ENCODE measurements around the gene IL16. TPM values are rescaled to one million over a fixed set of nuclear protein-coding genes. Genes with fewer than 3 reads are reported as not detected.

The IL16 gene
- total RNA-seq, 1 donor from 2014 or later, result 0.79 TPM

DNA sequence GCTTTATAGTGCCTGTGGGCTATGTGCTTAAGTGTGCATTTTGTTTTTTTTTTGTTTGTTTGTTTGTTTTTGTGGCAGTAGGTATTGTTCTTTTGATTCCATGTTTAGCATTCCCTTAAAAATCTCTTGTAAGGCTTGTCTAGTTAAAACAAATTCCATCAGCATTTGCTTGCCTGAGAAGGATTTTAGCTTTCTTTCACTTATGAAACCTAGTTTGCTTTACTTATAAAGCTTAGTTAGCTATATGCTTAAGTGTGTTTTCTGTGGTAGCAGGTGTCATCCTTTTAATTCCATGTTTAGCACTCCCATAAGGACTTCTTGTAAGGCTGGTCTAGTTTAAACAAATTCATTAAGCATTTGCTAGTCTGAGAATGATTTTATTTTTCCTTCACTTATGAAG lies 17.3 kb downstream of the IL16 start:
- Histone ChIP-seq H3K27me3 (ENCODE audit: control insufficient read depth, insufficient read depth, low read length) (no peaks in the 10 kb centered on the region), H3K36me3 (ENCODE audit: control insufficient read depth, insufficient read depth, low read length) (no peaks in the 10 kb centered on the region), H3K4me3 (ENCODE audit: low read depth, low read length) (no peak overlapping the region)
- FAIRE-seq, result no peak
- DNase-seq (ENCODE audit: low read depth), result no peak
- TF ChIP-seq, protein P1, sequence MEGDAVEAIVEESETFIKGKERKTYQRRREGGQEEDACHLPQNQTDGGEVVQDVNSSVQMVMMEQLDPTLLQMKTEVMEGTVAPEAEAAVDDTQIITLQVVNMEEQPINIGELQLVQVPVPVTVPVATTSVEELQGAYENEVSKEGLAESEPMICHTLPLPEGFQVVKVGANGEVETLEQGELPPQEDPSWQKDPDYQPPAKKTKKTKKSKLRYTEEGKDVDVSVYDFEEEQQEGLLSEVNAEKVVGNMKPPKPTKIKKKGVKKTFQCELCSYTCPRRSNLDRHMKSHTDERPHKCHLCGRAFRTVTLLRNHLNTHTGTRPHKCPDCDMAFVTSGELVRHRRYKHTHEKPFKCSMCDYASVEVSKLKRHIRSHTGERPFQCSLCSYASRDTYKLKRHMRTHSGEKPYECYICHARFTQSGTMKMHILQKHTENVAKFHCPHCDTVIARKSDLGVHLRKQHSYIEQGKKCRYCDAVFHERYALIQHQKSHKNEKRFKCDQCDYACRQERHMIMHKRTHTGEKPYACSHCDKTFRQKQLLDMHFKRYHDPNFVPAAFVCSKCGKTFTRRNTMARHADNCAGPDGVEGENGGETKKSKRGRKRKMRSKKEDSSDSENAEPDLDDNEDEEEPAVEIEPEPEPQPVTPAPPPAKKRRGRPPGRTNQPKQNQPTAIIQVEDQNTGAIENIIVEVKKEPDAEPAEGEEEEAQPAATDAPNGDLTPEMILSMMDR (IDR thresholded peaks at IDR 0.05; ENCODE audit: insufficient read depth, low read length, severe bottlenecking), result no peak

DNA sequence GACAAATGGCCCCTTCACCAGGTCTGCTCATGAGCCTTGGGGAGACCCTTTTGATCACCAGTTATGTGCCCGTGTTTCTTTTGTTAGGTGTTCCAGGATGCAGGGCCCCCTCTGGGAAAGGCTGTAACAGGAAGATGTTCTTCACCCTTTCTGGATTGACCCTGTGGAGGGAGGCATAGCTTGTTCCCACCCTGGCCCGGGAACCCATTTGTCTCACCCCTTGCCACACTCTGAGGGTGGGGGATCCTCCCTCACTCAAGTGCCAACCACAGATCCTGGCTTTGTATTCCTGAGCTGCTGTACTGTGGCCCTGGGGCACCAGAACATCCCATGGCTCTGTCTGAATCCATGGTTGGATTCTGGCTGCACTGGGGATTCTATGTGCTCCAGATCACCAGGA lies 18.9 kb downstream of the IL16 start:
- no peak for FAIRE-seq
- H3K27me3 ChIP-seq (ENCODE audit: control insufficient read depth, insufficient read depth, low read length), result no peaks in the 10 kb centered on the region
- TF ChIP-seq, protein P1 (IDR thresholded peaks at IDR 0.05; ENCODE audit: insufficient read depth, low read length, severe bottlenecking), result no peak
- no peaks in the 10 kb centered on the region for H3K36me3 ChIP-seq (ENCODE audit: control insufficient read depth, insufficient read depth, low read length)
- H3K4me3 ChIP-seq (ENCODE audit: low read depth, low read length), result no peak overlapping the region
- DNase-seq (ENCODE audit: low read depth), result no peak

DNA sequence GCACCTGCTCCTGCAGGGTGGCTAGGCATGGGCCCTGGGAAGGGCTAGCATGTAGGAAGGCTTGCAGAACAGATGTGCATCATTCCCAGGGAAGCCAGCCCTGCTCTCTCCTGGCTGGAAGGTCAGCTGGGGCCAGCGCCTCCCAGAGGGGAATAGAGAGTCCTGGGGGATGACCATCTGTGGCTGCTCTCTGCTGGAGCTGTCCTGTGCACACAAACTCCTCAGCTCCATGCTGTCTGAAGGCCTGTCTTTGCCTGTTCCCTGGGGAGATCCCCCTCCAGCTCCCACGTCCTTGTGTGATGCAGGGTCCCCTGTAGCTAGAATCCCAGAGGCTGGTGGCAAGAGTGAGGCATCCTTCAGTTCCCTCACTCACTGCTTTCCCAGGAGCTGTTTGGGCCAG lies 19.3 kb downstream of the IL16 start:
- DNase-seq (ENCODE audit: low read depth), result no peak
- no peak overlapping the region for H3K4me3 ChIP-seq (ENCODE audit: low read depth, low read length)
- FAIRE-seq, result no peak
- H3K36me3 ChIP-seq (ENCODE audit: control insufficient read depth, insufficient read depth, low read length), result no peaks in the 10 kb centered on the region
- no peaks in the 10 kb centered on the region for H3K27me3 ChIP-seq (ENCODE audit: control insufficient read depth, insufficient read depth, low read length)
- TF ChIP-seq, protein P1 (IDR thresholded peaks at IDR 0.05; ENCODE audit: insufficient read depth, low read length, severe bottlenecking), result no peak

DNA sequence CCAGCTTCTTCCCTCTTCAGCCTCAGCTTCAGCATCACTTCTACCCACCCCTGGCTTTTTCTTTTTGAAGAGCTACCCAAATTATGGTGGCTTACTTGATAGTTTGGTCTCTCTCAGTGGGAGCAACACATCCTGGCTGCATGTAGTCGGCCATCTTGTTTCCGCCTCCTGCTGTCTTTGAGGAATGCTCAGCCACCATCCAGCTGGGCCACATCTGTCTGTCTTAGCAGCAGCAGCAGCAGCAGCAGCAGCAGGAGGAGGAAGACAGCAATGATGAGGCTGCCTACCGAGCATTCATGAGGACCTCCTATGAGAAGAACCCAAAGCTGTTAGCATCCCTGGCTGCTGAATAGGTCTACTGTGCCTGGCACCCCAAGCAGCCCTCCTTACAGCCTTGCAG lies 19.7 kb downstream of the IL16 start:
- no peak for DNase-seq (ENCODE audit: low read depth)
- H3K4me3 ChIP-seq (ENCODE audit: low read depth, low read length), result no peak overlapping the region
- no peak for FAIRE-seq
- TF ChIP-seq, protein P1 (IDR thresholded peaks at IDR 0.05; ENCODE audit: insufficient read depth, low read length, severe bottlenecking), result no peak
- H3K36me3 ChIP-seq (ENCODE audit: control insufficient read depth, insufficient read depth, low read length), result no peaks in the 10 kb centered on the region
- H3K27me3 ChIP-seq (ENCODE audit: control insufficient read depth, insufficient read depth, low read length), result no peaks in the 10 kb centered on the region

DNA sequence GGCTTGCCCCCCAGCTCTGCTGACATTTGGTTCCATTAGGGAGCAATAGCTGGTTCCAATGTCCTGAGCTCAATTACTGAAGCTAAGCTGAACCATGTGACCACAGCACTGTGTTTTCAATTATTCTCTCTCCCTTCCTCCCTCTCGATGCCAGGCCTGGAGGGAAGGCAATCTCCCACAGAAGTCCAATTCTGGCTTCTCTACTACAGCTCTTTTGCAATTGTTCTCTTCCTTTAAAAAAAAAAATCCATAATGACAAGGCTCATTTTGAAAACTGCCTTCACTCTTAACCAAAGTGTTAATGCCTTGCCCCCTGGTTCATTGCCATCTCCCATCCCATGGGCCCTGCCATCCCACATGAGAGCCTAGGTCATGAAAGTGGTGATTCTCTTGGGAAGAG lies 24.8 kb downstream of the IL16 start:
- TF ChIP-seq, protein P1 (IDR thresholded peaks at IDR 0.05; ENCODE audit: insufficient read depth, low read length, severe bottlenecking), result no peak
- no peak overlapping the region for H3K4me3 ChIP-seq (ENCODE audit: low read depth, low read length)
- no peaks in the 10 kb centered on the region for H3K27me3 ChIP-seq (ENCODE audit: control insufficient read depth, insufficient read depth, low read length)
- FAIRE-seq (no peak), DNase-seq (ENCODE audit: low read depth) (no peak)
- H3K36me3 ChIP-seq (ENCODE audit: control insufficient read depth, insufficient read depth, low read length), result no peaks in the 10 kb centered on the region

DNA sequence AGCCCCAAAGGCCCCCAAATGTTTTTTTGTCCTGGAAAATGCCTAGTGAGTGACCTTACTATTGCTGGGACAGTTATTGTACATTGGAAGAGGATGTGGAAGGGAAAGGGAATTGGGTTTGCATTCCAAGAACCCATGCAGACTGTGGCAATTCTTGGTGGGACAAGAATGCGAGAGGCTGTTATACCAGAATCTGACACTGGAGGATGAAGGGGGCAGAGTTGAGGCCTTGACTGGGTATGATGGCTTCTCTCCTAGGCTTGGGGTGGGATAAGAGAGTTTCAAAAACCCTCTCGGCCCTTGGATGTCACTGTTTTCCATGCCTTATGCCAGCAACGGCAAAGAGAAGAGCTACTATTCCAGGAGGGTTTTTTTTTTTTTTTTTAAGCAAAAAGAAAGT lies 25.3 kb downstream of the IL16 start:
- Histone ChIP-seq H3K36me3 (ENCODE audit: control insufficient read depth, insufficient read depth, low read length) (no peaks in the 10 kb centered on the region), H3K4me3 (ENCODE audit: low read depth, low read length) (no peak overlapping the region), H3K27me3 (ENCODE audit: control insufficient read depth, insufficient read depth, low read length) (no peaks in the 10 kb centered on the region)
- FAIRE-seq (no peak), DNase-seq (ENCODE audit: low read depth) (no peak)
- TF ChIP-seq, protein P1 (IDR thresholded peaks at IDR 0.05; ENCODE audit: insufficient read depth, low read length, severe bottlenecking), result no peak

All from bronchial epithelial cell (primary cell).